ENCODE data around the gene ETS2.

ETS2 gene

DNA sequence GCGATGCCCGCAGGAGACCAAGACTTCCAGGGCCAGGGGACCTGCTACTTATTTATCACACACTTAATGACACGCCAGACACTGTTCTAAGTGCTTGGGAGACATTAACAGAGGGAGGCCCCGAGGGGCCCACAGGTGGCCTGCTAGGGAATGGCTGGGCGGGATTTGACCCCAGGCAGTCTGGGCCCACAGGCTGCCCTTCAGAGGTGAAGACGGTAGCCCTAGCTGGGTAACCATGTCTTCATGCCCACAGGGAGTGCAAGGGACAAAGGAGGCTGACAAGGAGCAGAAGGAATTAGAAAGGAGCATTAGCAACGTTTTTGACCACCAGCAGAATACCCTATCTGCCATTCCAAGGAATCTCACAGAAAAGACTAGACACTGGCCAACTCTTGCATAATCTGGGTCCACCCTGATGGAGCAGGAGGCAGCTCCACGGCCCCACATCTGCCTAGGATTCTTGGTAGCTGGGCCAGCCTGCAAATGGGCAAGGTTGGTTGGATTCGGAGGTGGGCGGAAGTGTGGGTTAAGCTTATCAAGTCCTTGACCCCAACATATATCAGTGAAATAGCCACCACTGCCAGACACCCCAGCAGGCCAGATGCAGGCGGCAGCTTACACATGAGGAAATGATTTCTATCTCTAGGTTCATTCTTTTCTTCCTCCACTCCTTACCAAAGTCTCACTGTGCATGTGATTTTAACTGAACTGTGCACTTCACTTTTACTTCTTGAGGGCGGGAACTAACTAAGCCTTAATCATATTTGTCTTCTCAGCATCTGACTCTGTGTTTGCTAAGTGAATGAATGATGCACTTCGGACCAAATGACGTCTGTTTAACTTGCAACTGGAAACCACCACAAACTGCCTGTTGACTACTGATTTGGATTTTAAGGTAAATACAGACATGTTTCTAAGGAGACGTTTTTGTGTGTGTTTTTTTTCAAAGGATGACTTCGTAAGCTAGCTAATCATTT lies 3.4 kb upstream of the ETS2 start:
- DNase-seq = no peak

DNA sequence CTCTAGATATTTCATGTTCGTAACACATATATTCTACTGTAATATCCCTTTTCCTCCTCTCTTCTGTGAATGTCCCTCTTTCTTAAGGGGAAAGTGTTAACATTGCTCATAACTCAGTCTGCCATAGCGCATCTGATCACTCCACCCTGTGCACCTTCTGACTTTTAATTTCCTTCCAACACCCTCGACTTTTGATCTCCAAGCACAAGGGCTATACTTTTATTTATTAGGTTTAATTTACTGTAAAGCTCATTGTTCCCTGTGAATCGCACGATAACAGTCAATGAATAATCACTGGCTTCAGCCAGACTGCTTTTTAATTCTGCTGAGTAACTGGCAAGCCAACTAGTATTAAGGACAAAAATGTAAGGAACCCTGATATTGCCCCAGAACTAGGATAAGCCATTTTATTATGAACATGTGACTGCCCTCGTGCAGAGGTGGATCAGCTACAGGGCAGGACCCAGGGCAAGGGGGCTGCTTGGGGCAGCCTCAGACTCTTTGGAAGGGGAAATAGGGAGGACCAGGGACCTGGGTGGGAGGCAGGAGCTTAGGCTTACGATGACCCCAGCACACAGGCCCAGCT lies 2.6 kb upstream of the ETS2 start:
- no peak for DNase-seq

DNA sequence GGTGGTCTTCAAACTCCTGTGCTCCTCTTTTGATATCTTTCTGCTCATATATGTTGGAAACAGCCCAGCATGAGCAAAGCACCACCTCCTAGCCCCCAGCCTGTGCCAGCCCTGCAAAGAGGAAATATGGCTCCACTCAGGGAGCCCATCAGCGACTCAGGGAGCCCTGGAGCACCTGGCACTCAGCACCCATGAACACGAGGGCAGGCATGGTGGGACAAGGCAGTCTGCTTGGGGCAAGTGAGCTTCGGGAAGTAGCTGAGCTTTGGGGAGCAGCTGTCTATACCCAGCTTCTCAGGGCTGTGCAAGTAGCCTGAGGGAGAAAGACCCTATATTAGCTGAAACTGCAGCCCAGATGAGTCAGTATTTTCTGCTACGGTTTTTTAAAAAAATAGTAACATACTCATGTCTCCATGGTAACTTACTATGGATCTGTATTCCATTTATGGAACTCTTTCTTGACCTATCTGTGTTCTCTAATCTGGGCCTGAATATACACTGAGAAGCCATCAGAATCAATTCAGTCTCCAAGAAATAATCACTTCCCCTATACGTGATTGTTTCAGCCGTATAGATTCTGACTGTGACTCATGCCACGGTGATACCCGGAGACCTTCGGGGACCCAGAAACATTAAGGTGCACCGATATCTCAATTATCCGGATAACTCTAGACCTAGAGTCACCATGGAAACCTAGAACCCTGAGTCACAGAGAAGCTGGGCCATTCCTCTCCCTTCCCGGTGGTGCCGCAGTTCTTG lies 1.5 kb upstream of the ETS2 start:
- no peak for DNase-seq

DNA sequence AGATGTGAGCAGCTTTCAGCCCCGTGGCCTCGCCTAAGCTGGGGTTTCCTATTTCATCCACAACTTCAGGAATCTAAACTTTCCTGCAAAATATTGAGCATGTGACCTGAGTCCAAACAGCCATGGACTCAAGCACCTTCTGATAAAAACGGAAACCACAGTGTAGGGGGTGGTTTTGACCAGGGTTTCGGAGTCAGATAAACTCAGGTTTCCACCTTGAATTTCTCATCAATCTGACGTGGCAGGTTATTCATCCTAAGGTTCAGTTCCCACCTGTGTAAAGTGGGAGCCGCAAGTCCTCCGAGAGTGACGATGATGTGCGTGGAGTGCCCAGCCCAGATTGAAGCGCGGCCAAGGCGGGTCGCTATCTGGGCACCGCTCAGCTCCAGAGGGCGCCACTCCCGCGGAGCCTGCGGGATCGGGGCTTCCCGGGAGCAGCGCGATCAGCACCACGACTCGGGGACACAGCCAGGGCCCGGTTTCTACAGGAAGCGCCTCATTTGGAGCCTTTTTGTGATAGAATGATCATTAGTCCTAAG lies 871 bp upstream of the ETS2 start:
- DNase-seq = no peak

DNA sequence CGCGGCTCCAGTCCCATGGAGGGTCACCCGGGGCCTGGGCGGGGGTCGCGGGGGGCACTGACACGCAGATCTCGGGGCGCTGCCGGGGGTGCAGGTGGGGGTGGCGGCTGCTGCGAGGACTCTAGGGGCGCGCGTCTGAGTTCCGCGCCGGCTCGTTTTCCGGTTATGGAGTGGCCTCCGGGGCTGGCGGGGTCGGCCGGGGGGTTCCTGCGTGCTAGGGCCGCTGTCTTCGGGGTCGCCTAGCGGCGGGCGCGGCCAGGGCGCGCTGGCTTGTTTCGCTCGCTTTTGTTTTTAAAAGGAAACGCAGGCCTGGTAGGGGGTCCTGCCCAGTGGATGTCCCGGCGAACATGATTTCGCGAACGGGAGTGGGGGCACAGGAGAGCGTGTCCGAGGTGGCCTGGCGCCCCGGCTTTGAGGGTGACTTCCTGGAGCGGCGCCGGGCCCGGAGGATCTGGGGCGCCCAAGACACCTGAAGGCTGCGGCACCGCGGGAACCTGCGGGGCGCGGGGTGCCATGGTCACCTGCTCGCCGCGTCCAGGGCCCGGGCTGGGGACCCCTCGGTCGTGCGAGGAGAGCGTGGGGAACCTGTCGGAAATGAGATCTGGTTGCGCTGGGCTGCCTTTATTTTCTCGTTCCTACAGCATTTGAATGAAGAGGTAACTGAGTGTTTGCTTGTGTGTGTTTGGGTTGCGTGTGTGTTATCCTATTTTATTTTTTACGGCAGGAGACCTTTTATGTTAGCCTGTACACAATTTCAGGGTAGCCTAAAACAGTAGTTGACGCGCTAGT lies 618 bp downstream of the ETS2 start:
- DNase-seq = no peak

DNA sequence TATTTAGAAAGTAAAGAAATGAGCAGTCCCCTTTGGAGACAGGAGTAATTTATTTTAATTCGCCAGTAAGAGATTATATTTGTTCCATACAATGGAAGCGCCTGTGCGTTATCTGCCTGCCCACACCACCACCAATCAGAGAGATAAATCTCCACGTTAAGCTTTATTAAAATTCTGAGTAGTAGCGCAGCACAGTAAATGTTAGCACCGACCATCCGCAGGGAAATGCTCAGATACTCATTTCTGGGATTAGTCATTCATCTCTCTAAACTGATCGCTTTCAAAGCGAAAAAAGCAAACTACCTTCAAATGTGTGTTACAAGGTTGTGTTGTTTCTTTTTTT lies 1.2 kb downstream of the ETS2 start:
- no peak for DNase-seq

DNA sequence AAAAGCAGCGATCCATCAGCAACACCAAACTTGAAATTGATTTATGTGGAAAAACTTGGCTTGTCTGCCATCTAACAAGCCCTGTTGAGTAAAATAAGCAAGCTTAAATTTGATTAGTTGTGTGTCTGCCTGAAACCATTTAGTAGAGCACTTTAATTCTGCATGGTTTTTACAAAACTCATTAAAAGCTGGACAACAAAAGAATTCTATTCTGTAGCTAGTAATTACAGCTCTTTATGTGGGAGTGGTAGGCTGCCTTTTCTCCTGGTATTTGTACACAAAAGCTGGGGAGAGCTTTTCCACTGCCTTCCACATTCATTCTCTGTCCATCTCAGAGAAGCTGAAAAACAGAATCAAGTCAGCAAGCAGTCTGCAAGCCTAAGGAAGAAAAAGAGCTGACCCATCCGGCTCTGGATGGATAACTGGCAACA lies 1.7 kb downstream of the ETS2 start:
- no peak for DNase-seq

DNA sequence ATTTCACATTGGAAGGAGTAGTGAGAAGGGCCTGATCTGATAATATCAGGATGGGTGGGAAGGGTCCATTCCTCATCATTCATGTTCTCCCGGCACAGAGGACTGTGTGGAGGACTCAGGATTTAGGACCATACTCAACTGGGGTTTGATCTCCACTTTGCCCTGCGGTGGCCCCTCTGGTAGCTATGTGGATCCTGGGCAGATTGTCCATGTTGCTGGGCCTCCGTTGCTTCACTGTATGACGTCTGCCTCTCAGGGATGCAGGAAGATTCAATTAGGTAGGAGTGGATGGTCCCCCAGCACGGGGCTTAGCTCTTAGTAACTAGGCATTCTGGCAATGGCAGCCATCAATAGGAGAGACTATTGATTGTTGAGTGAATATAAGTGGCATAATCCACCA lies 2.3 kb downstream of the ETS2 start:
- no peak for DNase-seq

DNA sequence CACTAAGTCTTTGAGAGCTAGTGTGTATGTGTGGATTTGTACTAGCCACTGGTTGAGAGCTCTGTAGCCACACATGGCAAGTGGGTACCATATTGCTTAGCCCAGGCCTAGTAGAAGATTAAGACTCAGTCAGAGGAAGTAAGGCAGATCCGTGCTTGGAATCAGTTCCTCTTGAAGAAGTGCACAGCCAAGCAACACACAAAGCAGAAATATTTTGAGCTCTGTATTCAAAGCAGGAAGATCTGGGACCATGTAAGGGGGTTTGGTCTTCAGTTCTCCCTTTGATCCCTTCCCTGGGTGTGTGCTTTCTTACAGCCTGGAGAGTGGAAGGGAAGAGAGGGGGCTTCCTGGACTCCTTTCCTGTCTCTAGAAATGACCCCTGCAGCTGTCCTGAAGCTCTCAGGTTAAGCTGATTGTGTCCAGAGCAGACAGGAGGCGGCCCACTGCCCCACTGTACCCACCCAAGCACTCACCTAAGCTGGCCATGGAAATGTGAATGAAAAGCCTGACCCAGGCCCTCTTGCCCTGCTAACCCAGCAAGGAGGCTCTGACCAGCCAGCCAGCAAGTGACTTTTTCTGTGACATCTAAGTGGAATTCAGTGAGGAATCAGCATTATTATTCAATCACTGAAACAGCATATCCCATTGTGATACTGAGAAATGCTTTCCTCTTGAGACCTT lies 3.6 kb downstream of the ETS2 start:
- DNase-seq = no peak

DNA sequence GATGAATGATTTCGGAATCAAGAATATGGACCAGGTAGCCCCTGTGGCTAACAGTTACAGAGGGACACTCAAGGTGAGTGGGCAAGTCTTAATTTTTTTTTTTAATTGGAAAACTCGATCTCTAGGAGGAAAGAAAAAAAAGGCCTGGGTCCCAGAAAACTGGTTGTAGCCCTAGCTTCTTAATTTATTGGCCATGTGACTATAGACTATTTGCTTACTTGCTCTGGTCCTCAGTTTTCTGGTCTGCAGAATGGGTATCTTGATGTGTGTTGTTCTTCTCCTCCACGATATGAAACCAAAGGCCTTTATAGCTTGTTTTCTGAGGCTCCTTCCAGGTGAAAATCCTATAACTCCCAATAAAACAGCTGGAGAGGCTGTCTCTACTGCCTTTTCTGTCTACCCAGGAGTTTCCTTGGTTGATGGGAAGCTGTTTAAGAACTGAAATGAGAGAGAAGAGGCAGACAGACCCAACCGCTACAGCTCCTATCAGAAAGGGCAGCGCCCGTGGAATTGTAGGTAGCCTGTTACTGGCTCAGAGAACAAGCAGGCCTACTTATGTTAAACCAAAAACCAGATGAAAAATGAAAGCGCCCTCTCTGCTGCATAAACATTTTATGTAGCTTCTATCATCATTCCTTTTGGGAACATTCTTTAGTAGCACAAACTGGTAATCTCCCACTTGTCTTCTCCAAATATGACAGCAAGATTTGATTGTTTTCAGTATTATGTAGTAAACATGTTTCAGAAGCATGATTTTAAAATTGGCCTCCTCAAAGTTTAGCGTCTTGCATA lies 4.5 kb downstream of the ETS2 start:
- no peak for DNase-seq

DNA sequence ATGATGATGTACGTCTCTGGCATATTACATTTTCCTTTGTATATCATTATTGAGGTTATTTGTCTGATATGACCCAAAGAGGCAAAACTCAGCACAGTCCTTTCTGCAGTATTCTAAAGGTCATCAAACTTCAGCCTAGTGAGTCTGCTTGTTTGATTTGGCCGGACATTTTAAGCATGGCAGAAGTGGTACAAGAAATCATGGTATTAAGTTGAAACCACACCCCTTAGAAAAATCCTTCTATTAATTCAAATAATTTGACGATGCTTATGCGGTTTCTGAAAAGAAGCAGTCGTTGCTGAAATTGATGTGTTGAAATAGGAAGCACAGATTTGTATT lies 5.1 kb downstream of the ETS2 start:
- DNase-seq = no peak

DNA sequence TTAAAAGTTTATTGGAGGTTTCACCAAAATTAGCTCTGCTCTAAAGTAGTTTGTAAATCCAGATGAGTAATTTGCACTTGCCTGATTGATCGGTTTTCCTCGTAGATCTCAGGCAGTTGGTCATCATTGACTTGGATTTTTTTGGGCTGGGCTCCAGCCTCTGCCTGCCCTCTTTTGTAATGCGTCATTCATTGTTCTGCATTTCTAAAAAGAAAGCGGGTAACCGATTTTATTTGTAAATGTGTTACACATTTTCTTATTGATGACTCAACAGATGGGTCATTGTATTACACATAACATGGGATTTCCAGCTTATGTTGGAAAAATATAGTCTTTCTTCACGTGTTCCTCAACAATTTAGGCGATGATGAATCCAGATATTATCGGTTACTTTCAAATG lies 5.5 kb downstream of the ETS2 start:
- DNase-seq = no peak

DNA sequence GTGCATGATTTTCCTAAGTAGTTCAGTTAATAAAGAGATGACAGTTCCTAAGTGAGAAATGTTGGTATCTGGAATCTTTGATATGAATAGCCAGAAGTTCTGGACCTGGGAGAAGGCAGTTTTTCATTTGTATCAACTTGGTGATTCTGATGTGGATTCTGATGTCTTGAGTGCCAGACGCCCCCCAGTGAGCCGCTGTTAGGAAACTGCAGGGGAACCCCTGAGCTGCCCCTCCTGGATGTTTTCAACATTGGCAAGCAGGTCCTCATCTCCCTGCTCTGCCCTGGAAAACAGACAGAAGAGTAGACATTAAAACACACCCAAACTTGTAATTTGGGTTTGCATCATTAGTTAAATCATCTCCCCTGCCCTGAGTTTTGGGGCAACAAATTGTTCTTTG lies 7.4 kb downstream of the ETS2 start:
- DNase-seq = no peak

DNA sequence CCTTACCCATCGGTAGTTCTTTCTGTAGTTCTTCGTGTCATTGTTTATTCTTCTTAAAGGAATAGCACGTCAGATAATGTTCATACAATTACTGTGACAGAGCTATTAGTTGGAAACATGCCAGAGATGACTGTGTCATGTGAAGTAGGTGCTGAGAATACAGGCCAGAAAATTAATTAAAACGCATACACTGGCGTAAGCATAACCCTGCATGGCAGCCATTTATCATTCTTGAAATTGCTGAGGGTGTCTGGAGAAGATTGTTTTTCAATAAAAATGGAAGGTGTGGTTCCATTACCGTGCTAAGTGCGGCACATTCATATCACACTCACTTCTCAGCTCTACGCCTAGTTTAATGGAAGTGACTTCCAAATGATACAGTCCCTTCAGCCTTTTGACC lies 7.8 kb downstream of the ETS2 start:
- DNase-seq = no peak

DNA sequence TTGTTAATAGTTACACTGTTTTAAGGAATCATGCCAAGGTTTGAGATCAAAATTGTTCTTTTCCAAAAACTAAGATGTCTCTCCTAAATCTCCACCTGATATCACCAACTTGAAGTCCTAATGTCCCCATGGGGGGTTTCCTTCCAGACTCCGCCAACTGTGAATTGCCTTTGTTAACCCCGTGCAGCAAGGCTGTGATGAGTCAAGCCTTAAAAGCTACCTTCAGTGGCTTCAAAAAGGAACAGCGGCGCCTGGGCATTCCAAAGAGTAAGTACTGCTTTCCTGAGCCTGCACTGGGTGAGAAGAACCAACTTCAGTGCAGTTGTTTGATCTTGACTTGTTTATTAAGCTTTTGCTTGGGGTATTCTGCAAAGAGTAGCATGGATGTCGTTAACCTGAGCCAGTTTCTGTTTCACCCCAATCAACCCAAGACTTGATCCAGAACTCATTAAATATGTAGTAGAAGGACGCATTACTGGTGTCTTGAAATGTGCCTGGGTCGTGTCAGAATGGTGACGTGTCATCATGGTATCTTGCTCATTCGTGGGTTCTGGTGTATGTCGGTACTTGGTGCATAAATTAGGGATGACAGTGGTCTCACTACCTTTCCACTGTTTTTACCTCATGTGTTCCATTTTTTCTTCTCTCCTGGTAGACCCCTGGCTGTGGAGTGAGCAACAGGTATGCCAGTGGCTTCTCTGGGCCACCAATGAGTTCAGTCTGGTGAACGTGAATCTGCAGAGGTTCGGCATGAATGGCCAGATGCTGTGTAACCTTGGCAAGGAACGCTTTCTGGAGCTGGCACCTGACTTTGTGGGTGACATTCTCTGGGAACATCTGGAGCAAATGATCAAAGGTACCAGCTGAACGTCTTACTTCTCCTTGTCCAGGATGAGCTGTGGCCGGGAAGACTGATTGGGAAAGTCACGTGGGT lies 8.7 kb downstream of the ETS2 start:
- no peak for DNase-seq

DNA sequence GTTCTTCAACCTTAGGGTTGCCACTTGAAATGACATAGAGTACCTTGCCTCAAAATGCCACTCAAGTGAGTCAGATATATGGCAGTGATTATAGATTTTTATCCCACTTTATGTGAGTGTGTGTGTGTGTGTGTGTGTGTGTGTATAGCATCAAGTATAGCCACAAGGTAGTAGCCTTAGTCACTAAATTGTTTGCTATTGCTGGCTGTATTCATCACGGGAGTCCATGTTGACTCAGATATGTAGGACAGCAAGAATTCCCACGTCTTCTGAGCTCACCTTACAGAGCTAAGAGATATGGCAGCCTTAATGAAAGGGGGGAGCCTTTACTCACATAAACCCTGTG lies 9.3 kb downstream of the ETS2 start:
- DNase-seq = no peak

DNA sequence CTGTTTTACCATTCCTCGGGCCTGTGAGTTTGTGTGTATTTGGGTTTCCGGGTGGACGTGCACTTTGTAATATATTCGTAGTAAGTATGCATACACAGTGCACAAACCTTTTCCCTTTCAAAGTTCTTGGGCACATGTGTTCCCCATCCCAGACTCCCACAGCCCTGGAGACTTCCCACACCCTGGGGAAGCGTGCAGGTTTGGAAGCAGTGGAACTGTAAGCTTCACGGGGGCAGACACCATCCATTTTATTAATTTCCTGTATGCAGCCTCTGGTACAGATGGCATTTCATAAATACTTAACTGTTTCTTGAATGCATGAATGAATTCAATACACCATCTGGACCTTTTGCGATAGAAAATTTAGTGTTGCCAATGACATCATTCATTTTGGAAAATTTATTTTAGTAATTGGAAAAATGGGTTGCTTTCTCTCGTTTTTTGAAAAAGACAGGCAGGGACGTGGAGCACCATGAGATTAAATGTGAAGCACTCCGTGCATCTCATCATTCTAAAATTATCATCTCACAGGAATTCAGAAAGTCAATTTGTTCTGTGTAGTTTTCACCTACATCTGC lies 10.8 kb downstream of the ETS2 start:
- no peak for DNase-seq

DNA sequence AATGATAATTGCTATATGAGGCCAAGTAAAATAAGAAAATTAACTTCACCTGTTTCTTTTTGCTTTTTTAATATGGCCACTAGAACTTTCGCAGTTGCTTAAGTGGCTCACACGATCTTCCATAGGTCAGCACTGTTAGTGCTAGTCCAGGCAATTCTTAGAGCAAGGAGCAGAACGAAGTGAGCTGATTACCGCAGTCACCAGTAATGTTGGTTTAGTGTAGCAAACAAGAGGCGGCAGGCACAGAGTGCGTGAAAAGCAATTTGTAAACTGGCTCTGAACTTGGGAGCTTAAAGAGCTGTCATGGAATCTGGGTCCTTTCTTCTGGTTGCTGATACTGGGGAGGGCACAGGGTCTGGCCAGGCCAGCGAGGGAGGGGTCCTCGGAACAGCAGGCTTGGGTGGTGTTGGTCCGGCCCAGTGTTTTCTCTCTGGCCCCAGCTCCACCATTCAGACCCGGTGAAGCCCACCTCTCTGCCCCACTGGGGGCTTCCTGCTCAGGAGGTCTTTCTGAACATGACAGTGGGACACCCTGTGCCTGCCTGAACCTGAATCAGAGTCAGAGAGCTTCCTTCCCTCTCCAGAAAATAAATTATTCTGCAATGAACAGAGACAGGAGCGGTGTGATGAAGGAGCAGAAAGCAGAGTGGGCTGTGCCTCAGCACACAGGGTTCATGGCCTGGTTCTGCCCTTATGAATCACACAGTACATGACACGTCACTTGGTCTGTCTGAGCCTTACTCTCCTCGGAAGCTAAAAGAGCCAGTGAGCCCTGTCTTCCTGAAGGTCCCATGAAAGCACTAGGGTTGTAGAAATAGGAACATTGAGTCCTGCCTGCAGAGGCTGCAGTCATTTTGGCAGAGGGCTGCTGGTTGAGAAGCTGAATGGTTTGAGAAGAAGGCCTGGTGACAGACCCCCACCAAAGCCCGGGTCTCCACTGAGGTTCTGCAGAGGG lies 11.9 kb downstream of the ETS2 start:
- no peak for DNase-seq

DNA sequence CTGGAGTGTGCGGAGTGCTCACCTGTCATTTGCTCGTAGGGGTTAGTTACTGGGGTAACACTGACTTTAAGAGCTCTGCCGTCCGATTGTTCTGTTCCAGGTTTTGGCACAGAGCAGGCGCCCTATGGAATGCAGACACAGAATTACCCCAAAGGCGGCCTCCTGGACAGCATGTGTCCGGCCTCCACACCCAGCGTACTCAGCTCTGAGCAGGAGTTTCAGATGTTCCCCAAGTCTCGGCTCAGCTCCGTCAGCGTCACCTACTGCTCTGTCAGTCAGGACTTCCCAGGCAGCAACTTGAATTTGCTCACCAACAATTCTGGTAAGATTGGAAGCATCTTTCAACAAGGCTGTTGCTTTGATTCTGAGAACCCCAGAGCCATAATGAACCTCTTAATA lies 12.6 kb downstream of the ETS2 start:
- no peak for DNase-seq
